Measurements from ENCODE around the gene IL36RN.

DNA sequence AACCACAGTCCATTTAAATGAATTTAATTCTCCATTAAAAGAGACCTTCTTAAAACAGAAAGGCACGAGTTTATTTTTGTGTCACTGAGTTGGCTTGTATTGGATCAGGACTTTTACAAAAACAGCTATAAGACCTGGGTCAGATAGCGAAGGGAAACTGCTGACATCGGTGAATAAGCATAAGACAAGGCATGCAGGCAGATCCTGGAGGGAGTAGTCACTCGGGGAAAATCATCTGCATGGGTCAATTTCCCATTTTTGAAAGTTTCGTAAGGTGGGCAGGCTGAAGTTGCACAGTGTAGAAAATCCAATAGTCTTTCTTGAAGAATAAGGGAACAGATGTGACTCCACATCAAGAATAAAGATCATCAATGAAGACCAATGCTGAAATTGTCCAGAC, 19.3 kb upstream of the IL36RN start:
- no peak for TF ChIP-seq EZH2phosphoT487 (IDR thresholded peaks at IDR 0.05; ENCODE audit: low read depth)
- TF ChIP-seq, protein P1, sequence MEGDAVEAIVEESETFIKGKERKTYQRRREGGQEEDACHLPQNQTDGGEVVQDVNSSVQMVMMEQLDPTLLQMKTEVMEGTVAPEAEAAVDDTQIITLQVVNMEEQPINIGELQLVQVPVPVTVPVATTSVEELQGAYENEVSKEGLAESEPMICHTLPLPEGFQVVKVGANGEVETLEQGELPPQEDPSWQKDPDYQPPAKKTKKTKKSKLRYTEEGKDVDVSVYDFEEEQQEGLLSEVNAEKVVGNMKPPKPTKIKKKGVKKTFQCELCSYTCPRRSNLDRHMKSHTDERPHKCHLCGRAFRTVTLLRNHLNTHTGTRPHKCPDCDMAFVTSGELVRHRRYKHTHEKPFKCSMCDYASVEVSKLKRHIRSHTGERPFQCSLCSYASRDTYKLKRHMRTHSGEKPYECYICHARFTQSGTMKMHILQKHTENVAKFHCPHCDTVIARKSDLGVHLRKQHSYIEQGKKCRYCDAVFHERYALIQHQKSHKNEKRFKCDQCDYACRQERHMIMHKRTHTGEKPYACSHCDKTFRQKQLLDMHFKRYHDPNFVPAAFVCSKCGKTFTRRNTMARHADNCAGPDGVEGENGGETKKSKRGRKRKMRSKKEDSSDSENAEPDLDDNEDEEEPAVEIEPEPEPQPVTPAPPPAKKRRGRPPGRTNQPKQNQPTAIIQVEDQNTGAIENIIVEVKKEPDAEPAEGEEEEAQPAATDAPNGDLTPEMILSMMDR (IDR thresholded peaks at IDR 0.05; ENCODE audit: low read depth, low read length) = no peak
